ENCODE data around the gene INSYN2B.

The INSYN2B gene

GRCh38 chr5:169886033-169886432, 94.3 kb downstream of the INSYN2B start:
- no peak for DNase-seq (ENCODE audit: extremely low read depth, low read depth)
- TF ChIP-seq CTCF (IDR thresholded peaks at IDR 0.05; ENCODE audit: low read depth, low read length): no peak

- TF ChIP-seq CTCF (IDR thresholded peaks at IDR 0.05; ENCODE audit: low read depth, low read length): no peak
- no peak for DNase-seq (ENCODE audit: extremely low read depth, low read depth)
Measured at GRCh38 chr5:169881702-169882303, 98.5 kb downstream of the INSYN2B start.

- TF ChIP-seq CTCF (IDR thresholded peaks at IDR 0.05; ENCODE audit: low read depth, low read length): no peak
- no peak for DNase-seq (ENCODE audit: extremely low read depth, low read depth)
Measured at GRCh38 chr5:169880785-169881184, 99.5 kb downstream of the INSYN2B start.

GRCh38 chr5:169880012-169880663, 100.2 kb downstream of the INSYN2B start:
- no peak for DNase-seq (ENCODE audit: extremely low read depth, low read depth)
- no peak for TF ChIP-seq CTCF (IDR thresholded peaks at IDR 0.05; ENCODE audit: low read depth, low read length)

GRCh38 chr5:169876386-169876785, 103.9 kb downstream of the INSYN2B start:
- DNase-seq (ENCODE audit: extremely low read depth, low read depth): no peak
- TF ChIP-seq CTCF (IDR thresholded peaks at IDR 0.05; ENCODE audit: low read depth, low read length): no peak

GRCh38 chr5:169875731-169876130, 104.6 kb downstream of the INSYN2B start:
- no peak for TF ChIP-seq CTCF (IDR thresholded peaks at IDR 0.05; ENCODE audit: low read depth, low read length)
- DNase-seq (ENCODE audit: extremely low read depth, low read depth): no peak

- DNase-seq (ENCODE audit: extremely low read depth, low read depth): peak; percentile 44
Measured at GRCh38 chr5:169875091-169875728, 105.1 kb downstream of the INSYN2B start.

More at GRCh38 chr5:169875091-169875728, 105.1 kb downstream of the INSYN2B start:
- no peak for TF ChIP-seq CTCF (IDR thresholded peaks at IDR 0.05; ENCODE audit: low read depth, low read length)
